HG03460 (cell line): Measurements from ENCODE around the gene DPEP2.
"Not testable (repeated sequence)": the region's sequence is repeated elsewhere in the genome, so short reads cannot be mapped to it uniquely, and the experiment has no call there.

Experiments
- ATAC-seq: cut with Tn5 transposase; IDR thresholded peaks from one replicate; pipeline ENCODE4 v1.9.1; 2021; ENCODE audit not compliant: unreplicated experiment

Gene DPEP2

GRCh38 chr16:67998779-67999688, at the start of gene DPEP2:
DPEP2 (minus strand) TSS chr16:67999484; CDS start chr16:67993212, 6,272 bp downstream.
- not testable (repeated sequence) for ATAC-seq

- no peak for ATAC-seq
These were observed 48.7 kb upstream of the DPEP2 start for GRCh38 chr16:68047987-68048386.

DNA sequence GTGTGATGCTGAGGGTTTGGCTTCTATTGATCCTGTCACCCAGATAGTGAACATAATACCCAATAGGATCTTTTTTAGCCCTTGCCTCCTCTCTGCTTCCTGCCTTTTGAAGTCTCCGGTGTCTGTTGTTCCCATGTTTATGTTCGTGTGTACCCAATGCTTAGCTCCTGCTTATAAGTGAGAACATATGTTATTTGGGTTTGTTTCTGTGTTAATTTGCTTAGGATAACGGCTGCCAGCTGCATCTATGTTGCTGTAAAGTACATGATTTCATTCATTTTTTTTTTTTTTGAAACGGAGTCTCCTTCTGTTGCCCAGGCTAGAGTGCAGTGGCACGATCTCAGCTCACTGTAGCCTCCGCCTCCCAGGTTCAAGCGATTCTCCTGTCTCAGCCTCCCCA, 46.8 kb upstream of the DPEP2 start:
- ATAC-seq, result no peak

GRCh38 chr16:68041783-68042182, 42.5 kb upstream of the DPEP2 start:
- ATAC-seq, result no peak

GRCh38 chr16:68040506-68041288, 41.4 kb upstream of the DPEP2 start:
- peak; percentile 63 for ATAC-seq

DNA sequence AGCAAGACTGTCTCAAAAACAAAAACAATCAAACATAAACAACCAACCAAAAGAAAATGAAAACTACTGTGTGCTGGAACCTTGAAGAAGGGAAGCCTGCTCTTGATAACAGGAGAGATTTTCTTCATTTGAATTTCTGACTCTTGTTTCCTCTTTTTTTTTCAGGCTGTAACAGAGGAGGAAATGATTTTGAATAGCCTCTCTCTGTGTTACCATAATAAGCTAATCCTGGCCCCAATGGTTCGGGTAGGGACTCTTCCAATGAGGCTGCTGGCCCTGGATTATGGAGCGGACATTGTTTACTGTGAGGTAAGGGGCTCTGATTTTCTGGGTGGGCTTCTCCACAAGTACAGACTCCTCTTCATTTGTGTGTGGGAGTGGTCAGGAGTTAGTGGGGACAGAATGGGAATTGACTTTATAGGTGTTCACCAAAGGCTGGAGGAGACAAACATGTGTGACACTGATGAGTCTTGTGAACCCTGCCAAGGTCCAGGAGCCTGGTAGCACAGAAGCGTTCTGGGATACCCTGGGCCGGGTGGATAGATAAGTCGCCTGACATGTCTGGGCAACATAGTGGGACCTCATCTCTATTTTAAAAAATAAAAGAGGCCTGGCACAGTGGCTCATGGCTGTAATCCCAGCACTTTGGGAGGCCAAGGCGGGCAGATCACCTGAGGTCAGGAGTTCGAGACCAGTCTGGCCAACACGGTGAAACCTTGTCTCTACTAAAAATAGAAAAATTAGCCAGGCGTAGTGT, 38.7 kb upstream of the DPEP2 start:
- no peak for ATAC-seq

- no peak for ATAC-seq
These were observed 35.9 kb upstream of the DPEP2 start for GRCh38 chr16:68035227-68035626.

DNA sequence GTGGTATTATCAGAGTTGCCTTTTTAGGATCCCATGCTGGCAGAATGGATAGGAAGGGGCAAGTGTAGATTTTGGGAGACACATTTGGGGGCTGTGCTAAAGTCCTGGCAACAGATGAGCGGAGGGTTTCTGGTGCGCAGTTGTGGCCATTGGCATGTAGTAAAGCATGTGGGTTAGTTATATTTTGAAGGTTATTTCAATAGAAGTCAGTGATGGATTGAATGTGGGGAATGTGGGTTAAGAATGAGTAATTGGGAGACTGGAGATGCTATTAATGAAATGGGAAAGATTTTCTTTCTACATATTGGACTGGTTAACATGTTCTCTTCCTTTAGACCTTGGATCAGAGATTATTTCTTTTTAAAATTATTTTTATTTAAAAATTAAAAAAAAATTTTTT, 33.8 kb upstream of the DPEP2 start:
- ATAC-seq, result no peak

DNA sequence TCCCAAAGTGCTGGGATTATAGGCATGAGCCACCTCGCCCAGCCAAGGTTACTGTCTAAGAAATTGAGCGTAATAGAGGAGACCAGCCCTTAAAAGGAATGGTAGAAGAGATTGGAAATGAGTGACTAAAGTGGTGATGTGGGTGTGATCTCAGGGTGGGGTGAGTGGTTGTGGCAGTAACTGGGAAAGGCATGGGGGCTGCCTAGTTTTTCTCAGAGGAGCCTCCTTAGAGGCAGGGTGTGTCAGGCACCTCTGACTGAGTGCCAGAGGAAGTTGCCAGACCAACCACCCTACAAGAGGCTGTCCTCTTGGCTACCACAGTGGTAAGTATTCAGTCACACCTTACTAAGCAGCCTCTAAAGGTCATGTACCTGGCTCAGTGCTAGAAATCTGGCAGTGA, 32.7 kb upstream of the DPEP2 start:
- no peak for ATAC-seq

GRCh38 chr16:68030108-68030507, 30.8 kb upstream of the DPEP2 start:
- not testable (repeated sequence) for ATAC-seq

GRCh38 chr16:68028996-68029395, 29.7 kb upstream of the DPEP2 start:
- ATAC-seq, result no peak

DNA sequence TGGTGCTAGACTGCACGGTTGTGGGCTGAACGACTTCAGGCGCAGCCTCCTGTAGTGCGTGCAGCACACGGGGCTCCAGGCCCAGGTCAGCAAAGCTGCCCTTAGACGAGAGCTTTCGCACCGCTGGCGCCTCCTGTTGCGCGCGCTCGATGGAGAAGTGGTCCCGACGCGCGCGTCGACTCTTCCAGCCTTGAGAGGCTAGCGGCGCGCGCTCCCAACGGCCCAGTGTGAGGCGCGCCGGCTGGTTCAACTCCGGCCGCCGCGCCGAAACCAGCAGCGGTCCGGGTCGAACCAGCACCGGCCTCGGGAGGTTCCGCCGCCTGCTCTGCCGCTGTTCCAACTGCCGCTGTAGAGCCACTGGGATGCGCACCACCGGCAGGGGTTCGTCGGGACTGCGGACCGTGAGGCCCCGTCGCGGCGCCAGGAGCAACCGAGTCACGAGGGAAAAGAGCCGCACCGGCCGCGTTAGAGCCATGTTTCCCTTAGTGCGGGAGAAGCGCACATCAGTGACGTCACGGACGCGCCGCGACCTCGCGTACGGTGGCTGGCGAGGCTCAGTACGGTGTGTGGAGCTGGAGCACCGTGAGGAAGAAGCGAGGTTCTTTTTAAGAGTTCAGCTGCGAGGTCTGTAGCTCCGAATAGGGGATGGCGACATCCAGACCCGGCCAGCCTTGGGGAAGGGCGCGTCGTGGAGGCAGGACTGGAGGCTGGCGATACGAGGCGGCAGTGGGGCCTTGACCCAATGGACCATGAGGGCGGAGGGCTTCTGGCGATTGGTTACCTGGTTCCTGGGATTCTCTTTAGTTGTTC, 23.6 kb upstream of the DPEP2 start, which contains the start of the genes DDX28 and DUS2:
Gene DDX28, minus strand, starts transcription at position 505 of the 810 bp plus-strand sequence. Its CDS starts 30 bp downstream, at position 475.
Gene DUS2, plus strand, starts transcription at position 557 of the 810 bp plus-strand sequence. CDS start 14,740 bp downstream, outside the sequence.
- peak; percentile 75 for ATAC-seq

DNA sequence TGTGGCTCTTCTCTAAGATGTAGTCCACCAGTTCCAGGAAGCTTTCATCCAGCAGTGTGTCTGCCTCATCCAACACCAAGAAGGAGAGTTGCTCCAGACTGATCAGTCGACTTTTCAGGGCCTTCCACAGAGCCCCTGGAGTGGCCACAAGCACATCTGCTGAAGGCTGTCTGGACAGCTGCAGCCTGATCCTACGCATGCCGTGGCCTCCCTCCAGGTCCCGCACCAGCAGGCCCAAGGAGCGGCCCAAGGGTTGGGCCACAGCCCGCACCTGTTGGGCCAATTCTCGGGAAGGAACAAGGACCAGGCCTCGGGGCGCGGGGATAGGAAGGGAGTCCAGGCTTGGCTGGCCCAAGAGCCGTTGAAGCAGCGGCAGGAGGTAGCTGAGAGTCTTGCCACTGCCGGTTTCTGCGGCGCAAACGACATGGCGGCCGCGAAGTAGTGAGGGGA, 23.0 kb upstream of the DPEP2 start:
- peak; percentile 23 for ATAC-seq

DNA sequence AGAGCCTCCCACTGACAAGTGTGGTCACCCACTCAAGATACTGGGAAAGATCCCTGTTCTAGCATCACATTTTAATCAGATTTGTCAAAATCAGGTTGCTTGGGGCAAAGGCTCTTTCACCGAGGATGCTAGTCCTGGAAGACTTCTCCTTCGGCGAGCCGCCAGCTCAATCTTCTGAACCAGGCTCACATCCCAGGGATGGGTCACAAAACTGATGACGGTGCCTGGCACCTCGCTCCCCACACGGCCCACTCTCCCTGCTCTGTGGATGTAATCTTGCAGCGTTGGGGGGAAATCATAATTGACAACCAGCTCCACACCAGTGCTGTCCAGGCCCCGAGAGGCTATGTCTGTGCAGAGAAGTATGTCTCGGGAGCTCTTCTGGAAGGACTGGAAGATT, 22.2 kb upstream of the DPEP2 start:
- ATAC-seq, result no peak

DNA sequence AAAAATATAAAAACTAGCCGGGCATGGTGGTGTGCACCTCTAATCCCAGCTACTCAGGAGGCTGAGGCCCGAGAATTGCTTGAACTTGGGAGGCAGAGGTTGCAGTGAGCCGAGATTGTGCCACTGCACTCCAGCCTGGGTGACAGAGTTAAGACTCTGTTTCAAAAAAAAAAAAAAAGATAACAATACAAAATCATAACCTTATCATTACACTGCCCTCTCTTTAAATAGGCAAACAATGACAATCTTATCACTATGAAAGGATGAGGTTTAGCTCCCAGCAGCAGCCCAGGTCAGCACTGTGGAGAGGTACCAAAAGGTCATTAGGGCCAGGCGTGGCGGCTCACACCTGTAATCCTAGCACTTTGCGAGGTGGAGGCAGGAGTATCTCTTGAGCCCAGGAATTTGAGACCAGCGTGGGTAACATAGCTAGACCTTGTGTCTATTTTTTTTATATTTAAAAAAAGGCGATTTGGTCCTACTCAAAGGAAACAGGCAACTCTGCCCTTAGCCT, 19.9 kb upstream of the DPEP2 start:
- no peak for ATAC-seq

DNA sequence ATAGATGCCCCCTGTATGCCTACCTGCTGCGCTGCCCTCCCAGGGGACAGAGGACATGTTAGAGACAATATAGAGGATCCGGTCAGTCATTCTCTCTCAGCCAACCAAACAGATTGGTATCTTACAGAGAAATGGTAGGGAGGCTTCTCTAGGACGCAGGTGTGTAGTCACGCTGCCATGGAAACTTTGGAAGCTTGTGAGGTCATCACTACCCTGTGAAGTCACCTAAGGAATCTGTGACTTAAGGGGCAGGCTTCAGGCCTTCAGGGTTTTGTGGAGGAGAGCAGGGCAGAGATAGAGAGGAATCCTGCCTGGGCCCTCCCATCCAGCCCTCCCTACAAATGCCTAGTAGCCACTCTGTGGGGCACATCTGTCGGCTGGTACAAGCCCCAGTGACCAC, 16.4 kb upstream of the DPEP2 start, which contains the start of gene DPEP2NB:
Gene DPEP2NB, minus strand, starts transcription at position 231 of the 400 bp plus-strand sequence. Its CDS starts 141 bp downstream, at position 90.
- ATAC-seq, result no peak

DNA sequence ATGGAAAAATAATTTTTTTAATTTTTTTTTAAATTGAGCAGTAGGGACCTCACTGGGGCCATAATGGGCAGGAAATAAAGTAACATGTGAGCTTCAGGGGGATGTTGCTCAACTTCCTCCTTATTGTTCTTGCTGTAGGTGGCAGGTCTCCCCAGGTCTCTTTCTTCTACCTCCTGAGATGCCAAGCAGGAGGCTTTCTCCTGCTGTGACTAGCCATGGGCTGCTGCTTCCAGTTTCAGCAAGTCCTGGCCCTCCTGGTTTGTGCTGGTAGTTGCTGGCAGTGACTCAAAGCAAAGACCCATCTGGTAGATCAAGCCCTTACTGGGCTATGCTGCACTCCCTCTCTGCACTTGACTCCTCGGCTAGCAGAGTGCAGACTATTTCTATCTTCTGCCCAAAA, 14.2 kb upstream of the DPEP2 start:
- no peak for ATAC-seq

DNA sequence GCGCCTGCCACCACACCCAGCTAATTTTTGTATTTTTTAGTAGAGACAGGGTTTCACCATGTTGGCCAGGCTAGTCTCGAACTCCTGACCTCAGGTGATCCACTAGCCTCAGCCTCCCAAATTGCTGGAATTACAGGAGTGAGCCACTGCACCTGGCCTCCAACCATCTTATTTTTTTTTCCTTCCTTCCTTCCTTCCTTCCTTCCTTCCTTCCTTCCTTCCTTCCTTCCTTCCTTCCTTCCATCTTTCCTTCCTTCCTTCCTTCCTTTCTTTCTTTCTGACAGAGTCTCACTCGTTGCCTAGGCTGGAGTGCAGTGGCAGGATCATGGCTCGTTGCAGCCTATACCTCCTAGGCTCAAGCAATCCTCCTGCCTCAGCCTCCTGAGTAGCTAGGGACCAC, 10.6 kb upstream of the DPEP2 start:
- not testable (repeated sequence) for ATAC-seq

DNA sequence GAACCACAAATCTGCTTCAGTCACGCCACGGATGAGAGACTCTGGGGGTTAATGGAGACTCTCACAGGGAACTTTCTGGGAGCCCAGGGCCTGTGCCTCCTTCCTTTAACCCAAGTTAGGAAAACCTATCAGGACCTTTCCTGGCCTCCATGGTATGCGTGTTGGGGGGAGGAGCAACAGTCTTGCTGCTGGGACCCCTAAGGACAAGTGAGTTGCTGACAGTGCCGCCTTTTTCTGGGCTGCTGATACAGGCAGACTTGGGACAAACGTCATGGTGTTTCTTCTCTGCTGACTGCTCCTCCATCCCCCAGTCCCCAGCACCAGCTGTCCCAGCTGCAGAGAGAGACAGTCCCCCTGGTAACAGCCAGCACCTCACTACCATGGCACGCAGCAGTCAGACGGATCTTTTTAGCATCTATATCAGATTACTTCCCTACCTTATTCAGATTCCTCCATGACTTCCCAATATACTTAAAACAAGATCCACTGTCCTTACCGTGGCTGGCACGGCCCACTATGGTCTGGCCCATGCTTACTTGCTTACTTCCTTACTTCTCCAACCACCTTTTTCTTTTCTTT, 10.0 kb upstream of the DPEP2 start:
- ATAC-seq, result no peak
